HepG2 (cell line): Measurements from ENCODE around the gene COBL. TPM values are rescaled to one million over a fixed set of nuclear protein-coding genes. Genes with fewer than 3 reads are reported as not detected.

Experiments
- EED ChIP-seq: sonication (generic); formaldehyde crosslinking; IDR thresholded peaks from 2 replicates; pipeline ENCODE4 v1.5.0; 2020; ENCODE audit warnings: mild to moderate bottlenecking, missing genetic modification reagents
- HES4 ChIP-seq: sonication (generic); formaldehyde crosslinking; IDR thresholded peaks from 2 replicates; pipeline ENCODE4 v1.9.0; 2021; ENCODE audit warnings: mild to moderate bottlenecking, missing genetic modification reagents, borderline replicate concordance
- KDM5B ChIP-seq: sonication (generic); formaldehyde crosslinking; IDR thresholded peaks from 2 replicates; pipeline ENCODE4 v1.4.0; 2020; ENCODE audit warnings: missing genetic modification reagents, mild to moderate bottlenecking, borderline replicate concordance
- MAX ChIP-seq: IDR thresholded peaks from 2 replicates; pipeline ENCODE4 v1.6.1; 2012; ENCODE audit warnings: inconsistent platforms
- MXI1 ChIP-seq: IDR thresholded peaks from 3 replicates; pipeline ENCODE4 v1.6.1; 2012; ENCODE audit warnings: low read depth, low read length, inconsistent platforms, borderline replicate concordance
- PCBP1 ChIP-seq: fragments of 200-400 bp; formaldehyde crosslinking; IDR thresholded peaks from 2 replicates; pipeline ENCODE4 v1.6.1; 2017; ENCODE audit warnings: mild to moderate bottlenecking, low read depth, low read length, borderline replicate concordance
- POGK ChIP-seq: sonication (generic); formaldehyde crosslinking; conservative IDR thresholded peaks from 2 replicates; pipeline ENCODE4 v1.8.0; 2022; ENCODE audit warnings: mild to moderate bottlenecking, moderate library complexity, missing genetic modification reagents
- RBAK ChIP-seq: sonication (generic); formaldehyde crosslinking; IDR thresholded peaks from 2 replicates; pipeline ENCODE4 v1.5.1; 2020; ENCODE audit warnings: mild to moderate bottlenecking, missing genetic modification reagents
- SATB2 ChIP-seq: sonication (generic); formaldehyde crosslinking; IDR thresholded peaks from 2 replicates; pipeline ENCODE4 v1.5.0; 2020; ENCODE audit warnings: missing genetic modification reagents
- SRY ChIP-seq: sonication (generic); formaldehyde crosslinking; IDR thresholded peaks from 2 replicates; pipeline ENCODE4 v1.8.0; 2022; ENCODE audit warnings: mild to moderate bottlenecking, missing genetic modification reagents
- ZC3H4 ChIP-seq: sonication (generic); formaldehyde crosslinking; IDR thresholded peaks from 2 replicates; pipeline ENCODE4 v1.4.0; 2020; ENCODE audit warnings: missing genetic modification reagents, borderline replicate concordance
- ZNF136 ChIP-seq: sonication (generic); formaldehyde crosslinking; IDR thresholded peaks from 2 replicates; pipeline ENCODE4 v1.8.1; 2022; ENCODE audit warnings: low read depth, mild to moderate bottlenecking, moderate library complexity, missing genetic modification reagents
- ZNF205 ChIP-seq: IDR thresholded peaks from 2 replicates; pipeline ENCODE4 v1.6.1; 2018; ENCODE audit warnings: missing biosample characterization, missing genetic modification reagents
- ZNF782 ChIP-seq: sonication (generic); formaldehyde crosslinking; IDR thresholded peaks from 2 replicates; pipeline ENCODE4 v1.4.0; 2020; ENCODE audit warnings: missing genetic modification reagents, mild to moderate bottlenecking, borderline replicate concordance
- polyA plus RNA-seq, 8 experiments: library from polyadenylated mRNA; depleted of rRNA in 3 of 8; stranded (reverse) in 7 of 8; unstranded in 1 of 8; fragments of >200 nt; fragmentation: Illumina TruSeq in 4 of 8; extraction: Trizol in 4 of 8; gene quantifications; 2 replicates each; pipeline versions ENCODE4 v1.2.1 to v1.2.3, GENCODE V29; 2011 to 2016; ENCODE audit warnings: low read depth in 4 of 8, missing spikeins in 1 of 8, mixed read lengths in 1 of 8; ENCODE audit not compliant: insufficient read depth in 1 of 8
- total RNA-seq, 5 experiments: library from RNA; depleted of rRNA; stranded (reverse); fragments of >200 nt; fragmentation: Illumina TruSeq; extraction: Trizol; gene quantifications; 2 replicates each; pipeline ENCODE4 v1.2.3, GENCODE V29; 2016; ENCODE audit warnings: low read depth in 1 of 5
- TF ChIP-seq, protein P1 (sequence below): sonication (generic); formaldehyde crosslinking; IDR thresholded peaks from 2 replicates; pipeline ENCODE4 v1.5.0; 2020; ENCODE audit warnings: mild to moderate bottlenecking, missing genetic modification reagents, borderline replicate concordance
- TF ChIP-seq, protein P2 (sequence below): sonication (generic); formaldehyde crosslinking; conservative IDR thresholded peaks from 2 replicates; pipeline ENCODE4 v1.5.0; 2020; ENCODE audit warnings: missing genetic modification reagents

Gene COBL
- total and polyA plus RNA-seq, 2 of the 13 experiments (the other 11 are each of a cell fraction or from before 2014, with no cell fraction given), result 3.8 to 4.9 TPM

DNA sequence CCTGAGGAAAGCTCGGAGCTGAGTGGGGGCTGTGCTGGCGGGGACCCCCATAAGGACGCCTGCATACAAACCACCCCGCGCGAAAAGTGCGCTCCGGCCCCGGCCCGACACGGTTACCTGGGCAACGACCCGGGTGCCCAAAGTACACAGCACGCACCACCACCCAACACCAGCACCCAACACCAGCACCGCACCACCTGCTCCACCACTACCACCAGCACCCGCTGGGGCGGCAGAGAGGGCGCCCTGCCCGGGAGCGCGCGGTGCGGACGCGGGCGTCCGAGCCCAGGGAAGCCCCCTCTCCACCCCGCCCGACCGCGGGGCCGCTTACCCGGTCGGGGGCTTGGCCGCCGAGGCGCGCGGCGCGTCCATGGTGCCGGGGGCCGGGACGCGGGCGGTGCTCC, 345 bp downstream of the COBL start (continued):
- TF ChIP-seq, protein P1, sequence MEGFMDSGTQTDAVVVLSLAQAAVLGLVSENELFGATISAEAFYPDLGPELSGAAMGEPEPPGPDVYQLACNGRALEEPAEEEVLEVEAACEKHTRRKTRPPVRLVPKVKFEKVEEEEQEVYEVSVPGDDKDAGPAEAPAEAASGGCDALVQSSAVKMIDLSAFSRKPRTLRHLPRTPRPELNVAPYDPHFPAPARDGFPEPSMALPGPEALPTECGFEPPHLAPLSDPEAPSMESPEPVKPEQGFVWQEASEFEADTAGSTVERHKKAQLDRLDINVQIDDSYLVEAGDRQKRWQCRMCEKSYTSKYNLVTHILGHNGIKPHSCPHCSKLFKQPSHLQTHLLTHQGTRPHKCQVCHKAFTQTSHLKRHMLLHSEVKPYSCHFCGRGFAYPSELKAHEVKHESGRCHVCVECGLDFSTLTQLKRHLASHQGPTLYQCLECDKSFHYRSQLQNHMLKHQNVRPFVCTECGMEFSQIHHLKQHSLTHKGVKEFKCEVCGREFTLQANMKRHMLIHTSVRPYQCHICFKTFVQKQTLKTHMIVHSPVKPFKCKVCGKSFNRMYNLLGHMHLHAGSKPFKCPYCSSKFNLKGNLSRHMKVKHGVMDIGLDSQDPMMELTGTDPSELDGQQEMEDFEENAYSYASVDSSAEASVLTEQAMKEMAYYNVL, result no peak
- TF ChIP-seq ZC3H4, result no peak
- TF ChIP-seq MAX, result 0 out of 2 replicates have a peak, but pooled peaks have one; percentile 43
- 0 out of 2 replicates have a peak, but pooled peaks have one; percentile 10 for TF ChIP-seq POGK (CRISPR knock-in tag)
- TF ChIP-seq KDM5B (CRISPR knock-in tag), result 0 out of 2 replicates have a peak, but pooled peaks have one; percentile 10
- no peak for TF ChIP-seq ZNF136 (CRISPR knock-in tag)
- no peak for TF ChIP-seq PCBP1
- no peak for TF ChIP-seq HES4
- TF ChIP-seq EED (CRISPR knock-in tag), result no peak
- TF ChIP-seq, protein P2, sequence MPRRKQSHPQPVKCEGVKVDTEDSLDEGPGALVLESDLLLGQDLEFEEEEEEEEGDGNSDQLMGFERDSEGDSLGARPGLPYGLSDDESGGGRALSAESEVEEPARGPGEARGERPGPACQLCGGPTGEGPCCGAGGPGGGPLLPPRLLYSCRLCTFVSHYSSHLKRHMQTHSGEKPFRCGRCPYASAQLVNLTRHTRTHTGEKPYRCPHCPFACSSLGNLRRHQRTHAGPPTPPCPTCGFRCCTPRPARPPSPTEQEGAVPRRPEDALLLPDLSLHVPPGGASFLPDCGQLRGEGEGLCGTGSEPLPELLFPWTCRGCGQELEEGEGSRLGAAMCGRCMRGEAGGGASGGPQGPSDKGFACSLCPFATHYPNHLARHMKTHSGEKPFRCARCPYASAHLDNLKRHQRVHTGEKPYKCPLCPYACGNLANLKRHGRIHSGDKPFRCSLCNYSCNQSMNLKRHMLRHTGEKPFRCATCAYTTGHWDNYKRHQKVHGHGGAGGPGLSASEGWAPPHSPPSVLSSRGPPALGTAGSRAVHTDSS (CRISPR knock-in tag), result no peak
- no peak for TF ChIP-seq ZNF782 (CRISPR knock-in tag)
- TF ChIP-seq SRY (CRISPR knock-in tag), result no peak
- TF ChIP-seq MXI1, result peak; percentile 44; the same call in 1 of the 3 replicates
- no peak for TF ChIP-seq RBAK (CRISPR knock-in tag)
- TF ChIP-seq ZNF205 (CRISPR knock-in tag), result no peak
- no peak for TF ChIP-seq SATB2 (CRISPR knock-in tag)
